ENCODE measurements around the gene UMPS.

The UMPS gene

GRCh38 chr3:124765197-124765840 is 35.1 kb downstream of the UMPS start:
- Histone ChIP-seq H3K4me2 (ENCODE audit: low read length) (no peak overlapping the region), H3K36me3 (ENCODE audit: insufficient read depth, low read length) (peaks cover 64% of the 10 kb centered on the region), H3K9ac (ENCODE audit: low read depth, low read length) (no peak overlapping the region), H3K9me3 (replicated peaks; ENCODE audit: low read length) (no peaks in the 10 kb centered on the region), H3K4me1 (ENCODE audit: control insufficient read depth, insufficient read depth, low read length) (peaks cover 18% of the 10 kb centered on the region), H3K27me3 (ENCODE audit: control insufficient read depth, insufficient read depth, low read length) (no peaks in the 10 kb centered on the region), H3K4me3 (ENCODE audit: low read length) (no peak overlapping the region)

- Histone ChIP-seq H3K27me3 (ENCODE audit: control insufficient read depth, insufficient read depth, low read length) (no peaks in the 10 kb centered on the region), H3K9ac (ENCODE audit: low read depth, low read length) (no peak overlapping the region), H3K4me2 (ENCODE audit: low read length) (no peak overlapping the region), H3K36me3 (ENCODE audit: insufficient read depth, low read length) (peaks cover 68% of the 10 kb centered on the region), H3K4me3 (ENCODE audit: low read length) (no peak overlapping the region), H3K9me3 (replicated peaks; ENCODE audit: low read length) (no peaks in the 10 kb centered on the region), H3K4me1 (ENCODE audit: control insufficient read depth, insufficient read depth, low read length) (peaks cover 14% of the 10 kb centered on the region)
Observed at GRCh38 chr3:124766113-124767095, 36.2 kb downstream of the UMPS start.

GRCh38 chr3:124767264-124767663 is 37.0 kb downstream of the UMPS start:
- no peaks in the 10 kb centered on the region for H3K9me3 ChIP-seq (replicated peaks; ENCODE audit: low read length)
- no peak overlapping the region for H3K4me2 ChIP-seq (ENCODE audit: low read length)
- no peak overlapping the region for H3K4me3 ChIP-seq (ENCODE audit: low read length)
- no peaks in the 10 kb centered on the region for H3K27me3 ChIP-seq (ENCODE audit: control insufficient read depth, insufficient read depth, low read length)
- no peak overlapping the region for H3K9ac ChIP-seq (ENCODE audit: low read depth, low read length)
- peaks cover 20% of the 10 kb centered on the region for H3K4me1 ChIP-seq (ENCODE audit: control insufficient read depth, insufficient read depth, low read length)
- H3K36me3 ChIP-seq (ENCODE audit: insufficient read depth, low read length), result peaks cover 68% of the 10 kb centered on the region

- no peaks in the 10 kb centered on the region for H3K9me3 ChIP-seq (replicated peaks; ENCODE audit: low read length)
- H3K36me3 ChIP-seq (ENCODE audit: insufficient read depth, low read length), result peaks cover 68% of the 10 kb centered on the region
- H3K4me2 ChIP-seq (ENCODE audit: low read length), result no peak overlapping the region
- H3K4me3 ChIP-seq (ENCODE audit: low read length), result no peak overlapping the region
- H3K9ac ChIP-seq (ENCODE audit: low read depth, low read length), result no peak overlapping the region
- H3K4me1 ChIP-seq (ENCODE audit: control insufficient read depth, insufficient read depth, low read length), result peaks cover 24% of the 10 kb centered on the region
- no peaks in the 10 kb centered on the region for H3K27me3 ChIP-seq (ENCODE audit: control insufficient read depth, insufficient read depth, low read length)
Observed at GRCh38 chr3:124767691-124768090, 37.4 kb downstream of the UMPS start.

GRCh38 chr3:124768812-124769211 is 38.6 kb downstream of the UMPS start:
- Histone ChIP-seq H3K9me3 (replicated peaks; ENCODE audit: low read length) (no peaks in the 10 kb centered on the region), H3K4me2 (ENCODE audit: low read length) (no peak overlapping the region), H3K9ac (ENCODE audit: low read depth, low read length) (no peak overlapping the region), H3K4me1 (ENCODE audit: control insufficient read depth, insufficient read depth, low read length) (peaks cover 36% of the 10 kb centered on the region), H3K4me3 (ENCODE audit: low read length) (no peak overlapping the region), H3K36me3 (ENCODE audit: insufficient read depth, low read length) (peaks cover 65% of the 10 kb centered on the region), H3K27me3 (ENCODE audit: control insufficient read depth, insufficient read depth, low read length) (no peaks in the 10 kb centered on the region)

- Histone ChIP-seq H3K9me3 (replicated peaks; ENCODE audit: low read length) (no peaks in the 10 kb centered on the region), H3K27me3 (ENCODE audit: control insufficient read depth, insufficient read depth, low read length) (no peaks in the 10 kb centered on the region), H3K9ac (ENCODE audit: low read depth, low read length) (no peak overlapping the region), H3K4me3 (ENCODE audit: low read length) (no peak overlapping the region), H3K36me3 (ENCODE audit: insufficient read depth, low read length) (peaks cover 61% of the 10 kb centered on the region), H3K4me2 (ENCODE audit: low read length) (no peak overlapping the region), H3K4me1 (ENCODE audit: control insufficient read depth, insufficient read depth, low read length) (peaks cover 42% of the 10 kb centered on the region)
Observed at GRCh38 chr3:124769462-124769861, 39.2 kb downstream of the UMPS start.

GRCh38 chr3:124770336-124771082 is 40.3 kb downstream of the UMPS start:
- H3K9me3 ChIP-seq (replicated peaks; ENCODE audit: low read length), result no peaks in the 10 kb centered on the region
- no peak overlapping the region for H3K4me3 ChIP-seq (ENCODE audit: low read length)
- no peaks in the 10 kb centered on the region for H3K27me3 ChIP-seq (ENCODE audit: control insufficient read depth, insufficient read depth, low read length)
- H3K9ac ChIP-seq (ENCODE audit: low read depth, low read length), result no peak overlapping the region
- peaks cover 51% of the 10 kb centered on the region for H3K4me1 ChIP-seq (ENCODE audit: control insufficient read depth, insufficient read depth, low read length)
- no peak overlapping the region for H3K4me2 ChIP-seq (ENCODE audit: low read length)
- peaks cover 58% of the 10 kb centered on the region for H3K36me3 ChIP-seq (ENCODE audit: insufficient read depth, low read length)

GRCh38 chr3:124771083-124771445 is 40.8 kb downstream of the UMPS start:
- Histone ChIP-seq H3K4me3 (ENCODE audit: low read length) (no peak overlapping the region), H3K9ac (ENCODE audit: low read depth, low read length) (no peak overlapping the region), H3K36me3 (ENCODE audit: insufficient read depth, low read length) (peaks cover 56% of the 10 kb centered on the region), H3K4me1 (ENCODE audit: control insufficient read depth, insufficient read depth, low read length) (peaks cover 51% of the 10 kb centered on the region), H3K27me3 (ENCODE audit: control insufficient read depth, insufficient read depth, low read length) (no peaks in the 10 kb centered on the region), H3K9me3 (replicated peaks; ENCODE audit: low read length) (no peaks in the 10 kb centered on the region), H3K4me2 (ENCODE audit: low read length) (no peak overlapping the region)

- Histone ChIP-seq H3K4me2 (ENCODE audit: low read length) (peak overlapping the region; percentile 46), H3K4me3 (ENCODE audit: low read length) (no peak overlapping the region), H3K27me3 (ENCODE audit: control insufficient read depth, insufficient read depth, low read length) (no peaks in the 10 kb centered on the region), H3K9me3 (replicated peaks; ENCODE audit: low read length) (no peaks in the 10 kb centered on the region), H3K4me1 (ENCODE audit: control insufficient read depth, insufficient read depth, low read length) (peaks cover 46% of the 10 kb centered on the region), H3K9ac (ENCODE audit: low read depth, low read length) (peak overlapping the region; percentile 58), H3K36me3 (ENCODE audit: insufficient read depth, low read length) (peaks cover 49% of the 10 kb centered on the region)
Observed at GRCh38 chr3:124772081-124772831, 42.0 kb downstream of the UMPS start.

- peaks cover 49% of the 10 kb centered on the region for H3K36me3 ChIP-seq (ENCODE audit: insufficient read depth, low read length)
- no peak overlapping the region for H3K4me3 ChIP-seq (ENCODE audit: low read length)
- peak overlapping the region; percentile 49 for H3K4me2 ChIP-seq (ENCODE audit: low read length)
- H3K9me3 ChIP-seq (replicated peaks; ENCODE audit: low read length), result no peaks in the 10 kb centered on the region
- no peaks in the 10 kb centered on the region for H3K27me3 ChIP-seq (ENCODE audit: control insufficient read depth, insufficient read depth, low read length)
- peak overlapping the region; percentile 9 for H3K9ac ChIP-seq (ENCODE audit: low read depth, low read length)
- H3K4me1 ChIP-seq (ENCODE audit: control insufficient read depth, insufficient read depth, low read length), result peaks cover 46% of the 10 kb centered on the region
Observed at GRCh38 chr3:124773351-124774326, 43.4 kb downstream of the UMPS start.
